Forelimb muscle (tissue), 1 donor: ENCODE data around the gene VWA8. TPM values are rescaled to one million over a fixed set of nuclear protein-coding genes. Genes with fewer than 3 reads are reported as not detected.

Experiments
- DNase-seq: peaks from one replicate; pipeline ENCODE4 v3.0.0-alpha.2; 2013; ENCODE audit warnings: low read depth
- polyA plus RNA-seq: library from polyadenylated mRNA; unstranded; fragments of 120-200 nt; gene quantifications from one replicate; pipeline ENCODE4 v1.2.1, GENCODE V29; 2013; ENCODE audit not compliant: insufficient read length

VWA8 gene
- polyA plus RNA-seq, 1 donor, result 8.6 TPM

- DNase-seq, result no peak
Observed at GRCh38 chr13:41520660-41521630, 440.0 kb downstream of the VWA8 start.

- no peak for DNase-seq
Observed at GRCh38 chr13:41520016-41520659, 440.8 kb downstream of the VWA8 start.

Other genes with a start within 250 kb of the VWA8 start
- gene DGKH, start 87.5 kb upstream of the VWA8 start, polyA plus RNA-seq, result 3.1 TPM